ENCODE measurements around the gene NMNAT3. TPM values are rescaled to one million over a fixed set of nuclear protein-coding genes. Genes with fewer than 3 reads are reported as not detected.

NMNAT3 gene
- total and polyA plus RNA-seq, 2 experiments from 2014 or later: 8.3 to 9.2 TPM

DNA sequence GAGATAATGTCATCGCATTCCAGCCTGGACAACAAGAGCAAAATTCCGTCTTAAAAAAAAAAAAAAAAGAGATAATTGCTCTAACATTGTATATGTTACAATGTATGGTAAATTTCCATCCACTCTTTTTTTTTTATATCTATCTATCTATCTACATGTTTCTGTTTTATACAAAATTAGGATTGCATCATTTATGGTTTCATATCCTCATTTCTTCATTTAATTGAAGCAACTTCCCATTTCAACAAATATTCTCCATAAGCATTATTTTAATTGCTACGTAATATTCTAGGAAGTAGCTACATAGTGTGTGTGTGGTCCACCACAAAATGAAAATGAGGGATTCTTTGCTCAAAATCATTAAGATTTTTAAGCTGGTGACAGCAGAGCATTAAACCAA lies 156.6 kb downstream of the NMNAT3 start:
- DNase-seq (ENCODE audit: low spot score): no peak

More for the DNA sequence above, 156.6 kb downstream of the NMNAT3 start:
- Histone ChIP-seq H3K4me2 (no peak overlapping the region), H3K4me1 (ENCODE audit: insufficient read depth) (peaks cover 23% of the 10 kb centered on the region), H3K27ac (ENCODE audit: low read depth) (no peak overlapping the region), H3K9me2 (ENCODE audit: insufficient read depth) (0 out of 2 replicates have a peak, but pooled peaks cover 3% of the 10 kb centered on the region), H4K20me1 (replicated peaks; ENCODE audit: insufficient read depth) (no peaks in the 10 kb centered on the region), H3K79me2 (replicated peaks; ENCODE audit: insufficient read depth) (no peaks in the 10 kb centered on the region), H2AFZ (no peak overlapping the region), H3K27me3 (ENCODE audit: insufficient read depth) (0 out of 2 replicates have a peak, but pooled peaks cover 4% of the 10 kb centered on the region), H3F3A (replicated peaks; ENCODE audit: low read depth) (no peaks in the 10 kb centered on the region), H3K36me3 (ENCODE audit: insufficient read depth) (no peaks in the 10 kb centered on the region), H3K4me3 (no peak overlapping the region)
- TF ChIP-seq EZH2phosphoT487 (IDR thresholded peaks at IDR 0.05; ENCODE audit: unreplicated experiment) (no peak), STAT1 (IDR thresholded peaks at IDR 0.05; ENCODE audit: unreplicated experiment) (no peak), JUNB (IDR thresholded peaks at IDR 0.05; ENCODE audit: unreplicated experiment) (no peak), EZH2 (IDR thresholded peaks at IDR 0.05; ENCODE audit: low read depth, unreplicated experiment) (no peak), ZNF114 (CRISPR knock-in tag; IDR thresholded peaks at IDR 0.05) (no peak), ZNF331 (CRISPR knock-in tag; IDR thresholded peaks at IDR 0.05; ENCODE audit: low read depth) (no peak), POLR2AphosphoS5 (IDR thresholded peaks at IDR 0.05; ENCODE audit: low read depth) (no peak)
- TF ChIP-seq, protein P1, sequence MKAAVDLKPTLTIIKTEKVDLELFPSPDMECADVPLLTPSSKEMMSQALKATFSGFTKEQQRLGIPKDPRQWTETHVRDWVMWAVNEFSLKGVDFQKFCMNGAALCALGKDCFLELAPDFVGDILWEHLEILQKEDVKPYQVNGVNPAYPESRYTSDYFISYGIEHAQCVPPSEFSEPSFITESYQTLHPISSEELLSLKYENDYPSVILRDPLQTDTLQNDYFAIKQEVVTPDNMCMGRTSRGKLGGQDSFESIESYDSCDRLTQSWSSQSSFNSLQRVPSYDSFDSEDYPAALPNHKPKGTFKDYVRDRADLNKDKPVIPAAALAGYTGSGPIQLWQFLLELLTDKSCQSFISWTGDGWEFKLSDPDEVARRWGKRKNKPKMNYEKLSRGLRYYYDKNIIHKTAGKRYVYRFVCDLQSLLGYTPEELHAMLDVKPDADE (IDR thresholded peaks at IDR 0.05): no peak
- TF ChIP-seq, protein P2, sequence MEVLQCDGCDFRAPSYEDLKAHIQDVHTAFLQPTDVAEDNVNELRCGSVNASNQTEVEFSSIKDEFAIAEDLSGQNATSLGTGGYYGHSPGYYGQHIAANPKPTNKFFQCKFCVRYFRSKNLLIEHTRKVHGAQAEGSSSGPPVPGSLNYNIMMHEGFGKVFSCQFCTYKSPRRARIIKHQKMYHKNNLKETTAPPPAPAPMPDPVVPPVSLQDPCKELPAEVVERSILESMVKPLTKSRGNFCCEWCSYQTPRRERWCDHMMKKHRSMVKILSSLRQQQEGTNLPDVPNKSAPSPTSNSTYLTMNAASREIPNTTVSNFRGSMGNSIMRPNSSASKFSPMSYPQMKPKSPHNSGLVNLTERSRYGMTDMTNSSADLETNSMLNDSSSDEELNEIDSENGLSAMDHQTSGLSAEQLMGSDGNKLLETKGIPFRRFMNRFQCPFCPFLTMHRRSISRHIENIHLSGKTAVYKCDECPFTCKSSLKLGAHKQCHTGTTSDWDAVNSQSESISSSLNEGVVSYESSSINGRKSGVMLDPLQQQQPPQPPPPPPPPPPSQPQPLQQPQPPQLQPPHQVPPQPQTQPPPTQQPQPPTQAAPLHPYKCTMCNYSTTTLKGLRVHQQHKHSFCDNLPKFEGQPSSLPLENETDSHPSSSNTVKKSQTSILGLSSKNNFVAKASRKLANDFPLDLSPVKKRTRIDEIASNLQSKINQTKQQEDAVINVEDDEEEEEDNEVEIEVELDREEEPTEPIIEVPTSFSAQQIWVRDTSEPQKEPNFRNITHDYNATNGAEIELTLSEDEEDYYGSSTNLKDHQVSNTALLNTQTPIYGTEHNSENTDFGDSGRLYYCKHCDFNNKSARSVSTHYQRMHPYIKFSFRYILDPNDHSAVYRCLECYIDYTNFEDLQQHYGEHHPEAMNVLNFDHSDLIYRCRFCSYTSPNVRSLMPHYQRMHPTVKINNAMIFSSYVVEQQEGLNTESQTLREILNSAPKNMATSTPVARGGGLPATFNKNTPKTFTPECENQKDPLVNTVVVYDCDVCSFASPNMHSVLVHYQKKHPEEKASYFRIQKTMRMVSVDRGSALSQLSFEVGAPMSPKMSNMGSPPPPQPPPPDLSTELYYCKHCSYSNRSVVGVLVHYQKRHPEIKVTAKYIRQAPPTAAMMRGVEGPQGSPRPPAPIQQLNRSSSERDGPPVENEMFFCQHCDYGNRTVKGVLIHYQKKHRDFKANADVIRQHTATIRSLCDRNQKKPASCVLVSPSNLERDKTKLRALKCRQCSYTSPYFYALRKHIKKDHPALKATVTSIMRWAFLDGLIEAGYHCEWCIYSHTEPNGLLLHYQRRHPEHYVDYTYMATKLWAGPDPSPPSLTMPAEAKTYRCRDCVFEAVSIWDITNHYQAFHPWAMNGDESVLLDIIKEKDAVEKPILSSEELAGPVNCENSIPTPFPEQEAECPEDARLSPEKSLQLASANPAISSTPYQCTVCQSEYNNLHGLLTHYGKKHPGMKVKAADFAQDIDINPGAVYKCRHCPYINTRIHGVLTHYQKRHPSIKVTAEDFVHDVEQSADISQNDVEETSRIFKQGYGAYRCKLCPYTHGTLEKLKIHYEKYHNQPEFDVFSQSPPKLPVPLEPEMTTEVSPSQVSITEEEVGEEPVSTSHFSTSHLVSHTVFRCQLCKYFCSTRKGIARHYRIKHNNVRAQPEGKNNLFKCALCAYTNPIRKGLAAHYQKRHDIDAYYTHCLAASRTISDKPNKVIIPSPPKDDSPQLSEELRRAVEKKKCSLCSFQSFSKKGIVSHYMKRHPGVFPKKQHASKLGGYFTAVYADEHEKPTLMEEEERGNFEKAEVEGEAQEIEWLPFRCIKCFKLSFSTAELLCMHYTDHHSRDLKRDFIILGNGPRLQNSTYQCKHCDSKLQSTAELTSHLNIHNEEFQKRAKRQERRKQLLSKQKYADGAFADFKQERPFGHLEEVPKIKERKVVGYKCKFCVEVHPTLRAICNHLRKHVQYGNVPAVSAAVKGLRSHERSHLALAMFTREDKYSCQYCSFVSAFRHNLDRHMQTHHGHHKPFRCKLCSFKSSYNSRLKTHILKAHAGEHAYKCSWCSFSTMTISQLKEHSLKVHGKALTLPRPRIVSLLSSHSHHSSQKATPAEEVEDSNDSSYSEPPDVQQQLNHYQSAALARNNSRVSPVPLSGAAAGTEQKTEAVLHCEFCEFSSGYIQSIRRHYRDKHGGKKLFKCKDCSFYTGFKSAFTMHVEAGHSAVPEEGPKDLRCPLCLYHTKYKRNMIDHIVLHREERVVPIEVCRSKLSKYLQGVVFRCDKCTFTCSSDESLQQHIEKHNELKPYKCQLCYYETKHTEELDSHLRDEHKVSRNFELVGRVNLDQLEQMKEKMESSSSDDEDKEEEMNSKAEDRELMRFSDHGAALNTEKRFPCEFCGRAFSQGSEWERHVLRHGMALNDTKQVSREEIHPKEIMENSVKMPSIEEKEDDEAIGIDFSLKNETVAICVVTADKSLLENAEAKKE (CRISPR knock-in tag; IDR thresholded peaks at IDR 0.05): no peak
- TF ChIP-seq, protein P3, sequence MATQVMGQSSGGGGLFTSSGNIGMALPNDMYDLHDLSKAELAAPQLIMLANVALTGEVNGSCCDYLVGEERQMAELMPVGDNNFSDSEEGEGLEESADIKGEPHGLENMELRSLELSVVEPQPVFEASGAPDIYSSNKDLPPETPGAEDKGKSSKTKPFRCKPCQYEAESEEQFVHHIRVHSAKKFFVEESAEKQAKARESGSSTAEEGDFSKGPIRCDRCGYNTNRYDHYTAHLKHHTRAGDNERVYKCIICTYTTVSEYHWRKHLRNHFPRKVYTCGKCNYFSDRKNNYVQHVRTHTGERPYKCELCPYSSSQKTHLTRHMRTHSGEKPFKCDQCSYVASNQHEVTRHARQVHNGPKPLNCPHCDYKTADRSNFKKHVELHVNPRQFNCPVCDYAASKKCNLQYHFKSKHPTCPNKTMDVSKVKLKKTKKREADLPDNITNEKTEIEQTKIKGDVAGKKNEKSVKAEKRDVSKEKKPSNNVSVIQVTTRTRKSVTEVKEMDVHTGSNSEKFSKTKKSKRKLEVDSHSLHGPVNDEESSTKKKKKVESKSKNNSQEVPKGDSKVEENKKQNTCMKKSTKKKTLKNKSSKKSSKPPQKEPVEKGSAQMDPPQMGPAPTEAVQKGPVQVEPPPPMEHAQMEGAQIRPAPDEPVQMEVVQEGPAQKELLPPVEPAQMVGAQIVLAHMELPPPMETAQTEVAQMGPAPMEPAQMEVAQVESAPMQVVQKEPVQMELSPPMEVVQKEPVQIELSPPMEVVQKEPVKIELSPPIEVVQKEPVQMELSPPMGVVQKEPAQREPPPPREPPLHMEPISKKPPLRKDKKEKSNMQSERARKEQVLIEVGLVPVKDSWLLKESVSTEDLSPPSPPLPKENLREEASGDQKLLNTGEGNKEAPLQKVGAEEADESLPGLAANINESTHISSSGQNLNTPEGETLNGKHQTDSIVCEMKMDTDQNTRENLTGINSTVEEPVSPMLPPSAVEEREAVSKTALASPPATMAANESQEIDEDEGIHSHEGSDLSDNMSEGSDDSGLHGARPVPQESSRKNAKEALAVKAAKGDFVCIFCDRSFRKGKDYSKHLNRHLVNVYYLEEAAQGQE (IDR thresholded peaks at IDR 0.05; ENCODE audit: unreplicated experiment): no peak
- TF ChIP-seq, protein P4, sequence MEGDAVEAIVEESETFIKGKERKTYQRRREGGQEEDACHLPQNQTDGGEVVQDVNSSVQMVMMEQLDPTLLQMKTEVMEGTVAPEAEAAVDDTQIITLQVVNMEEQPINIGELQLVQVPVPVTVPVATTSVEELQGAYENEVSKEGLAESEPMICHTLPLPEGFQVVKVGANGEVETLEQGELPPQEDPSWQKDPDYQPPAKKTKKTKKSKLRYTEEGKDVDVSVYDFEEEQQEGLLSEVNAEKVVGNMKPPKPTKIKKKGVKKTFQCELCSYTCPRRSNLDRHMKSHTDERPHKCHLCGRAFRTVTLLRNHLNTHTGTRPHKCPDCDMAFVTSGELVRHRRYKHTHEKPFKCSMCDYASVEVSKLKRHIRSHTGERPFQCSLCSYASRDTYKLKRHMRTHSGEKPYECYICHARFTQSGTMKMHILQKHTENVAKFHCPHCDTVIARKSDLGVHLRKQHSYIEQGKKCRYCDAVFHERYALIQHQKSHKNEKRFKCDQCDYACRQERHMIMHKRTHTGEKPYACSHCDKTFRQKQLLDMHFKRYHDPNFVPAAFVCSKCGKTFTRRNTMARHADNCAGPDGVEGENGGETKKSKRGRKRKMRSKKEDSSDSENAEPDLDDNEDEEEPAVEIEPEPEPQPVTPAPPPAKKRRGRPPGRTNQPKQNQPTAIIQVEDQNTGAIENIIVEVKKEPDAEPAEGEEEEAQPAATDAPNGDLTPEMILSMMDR (conservative IDR thresholded peaks at IDR 0.05; ENCODE audit: low read depth in 2 of 2): no peak
- Mint-ChIP-seq H3K4me3 (no peak overlapping the region), H3K9me3 (no peaks in the 10 kb centered on the region), H3K4me1 (peaks cover 35% of the 10 kb centered on the region), H3K27ac (no peak overlapping the region), H3K27me3 (ENCODE audit: insufficient read depth, low read depth, poor library complexity) (peaks cover 19% of the 10 kb centered on the region), H3K36me3 (ENCODE audit: low read depth) (peaks cover 8% of the 10 kb centered on the region; the same call in 2 of the 3 replicates)
- ATAC-seq: no peak

Measured in GM23338 (cell line).